ENCODE measurements around the gene HMX3.
"Not testable (repeated sequence)": the region's sequence is repeated elsewhere in the genome, so short reads cannot be mapped to it uniquely, and the experiment has no call there.

Gene HMX3

DNA sequence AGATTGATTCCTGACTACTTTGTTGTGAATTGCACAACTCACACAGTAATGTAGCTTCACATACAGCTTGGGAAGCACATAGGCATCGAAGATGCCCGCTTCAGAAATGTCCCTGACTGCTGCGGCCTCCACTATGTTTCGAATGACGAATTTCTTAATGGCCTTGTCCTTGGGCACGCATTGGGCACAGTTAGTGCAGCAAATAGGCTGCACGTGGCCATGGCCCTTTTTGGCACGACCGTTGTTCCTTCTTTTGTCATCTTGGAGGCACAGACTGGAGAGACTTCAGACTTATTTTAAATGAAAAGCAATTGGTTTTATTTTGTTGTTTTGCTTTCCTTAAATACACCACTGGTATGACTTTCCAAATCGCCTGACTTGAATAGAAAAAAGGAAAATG is 35.8 kb downstream of the HMX3 start:
- not testable (repeated sequence) for DNase-seq (ENCODE audit: low read depth in 3 of 3)

- DNase-seq (ENCODE audit: low read depth in 3 of 3), result no peak
Observed at GRCh38 chr10:123175389-123176387, 39.9 kb downstream of the HMX3 start.

GRCh38 chr10:123178390-123178789 is 42.6 kb downstream of the HMX3 start:
- not testable (repeated sequence) for DNase-seq (ENCODE audit: low read depth in 3 of 3)

DNA sequence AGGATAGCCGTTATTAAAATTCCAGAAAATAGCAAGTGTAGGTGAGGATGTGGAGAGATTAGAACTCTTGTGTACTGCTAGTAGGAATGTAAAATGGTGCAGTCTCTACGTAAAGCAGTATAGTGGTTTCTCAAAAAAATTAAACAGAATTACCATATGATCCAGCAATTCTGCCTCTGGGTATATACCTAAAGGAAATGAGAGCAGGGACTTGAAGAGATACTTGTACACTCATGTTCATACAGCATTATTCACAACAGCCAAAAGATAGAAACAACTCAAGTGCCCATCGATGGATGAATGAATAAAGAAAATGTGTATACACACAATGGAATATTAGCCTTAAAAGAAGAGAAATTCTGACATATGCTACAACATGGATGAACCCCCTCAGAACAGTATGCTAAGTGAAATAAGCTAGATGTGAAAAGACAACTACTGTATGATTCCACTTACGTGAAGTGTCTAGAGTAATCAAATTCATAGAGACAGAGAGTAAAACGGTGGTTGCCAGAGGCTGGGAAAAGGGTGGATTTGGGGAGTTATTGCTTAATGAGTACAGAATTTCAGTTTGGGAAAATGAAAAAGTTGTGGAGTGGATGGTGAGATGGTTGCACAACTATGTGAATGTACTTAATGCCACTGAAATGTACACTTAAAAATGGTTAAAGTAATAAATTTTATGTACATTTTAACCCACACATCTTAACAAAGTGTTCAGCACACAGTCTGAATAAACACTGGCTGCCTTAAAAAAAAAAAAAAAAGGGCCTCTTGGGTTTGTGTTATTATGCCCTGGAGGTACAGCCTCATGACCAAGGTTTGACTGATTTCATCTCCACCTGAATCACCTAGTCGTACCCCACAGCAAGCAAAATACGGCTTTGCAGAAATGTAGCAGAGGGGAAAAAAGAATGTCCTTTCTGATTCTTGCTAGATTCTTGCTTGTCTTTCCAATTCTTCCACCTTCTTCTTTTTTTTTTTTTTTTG is 44.6 kb downstream of the HMX3 start:
- DNase-seq (ENCODE audit: low read depth in 3 of 3), result no peak

- DNase-seq (ENCODE audit: low read depth in 3 of 3), result no peak
Observed at GRCh38 chr10:123183724-123184123, 48.0 kb downstream of the HMX3 start.

GRCh38 chr10:123187781-123188180 is 52.0 kb downstream of the HMX3 start:
- no peak for DNase-seq (ENCODE audit: low read depth in 3 of 3)
